Cerebellar cortex (tissue), 1 donor: ENCODE measurements around the gene OCIAD1.
"Not testable (repeated sequence)": the region's sequence is repeated elsewhere in the genome, so short reads cannot be mapped to it uniquely, and the experiment has no call there.

Source experiments
- DNase-seq: peaks from one replicate; pipeline ENCODE4 v3.0.0-alpha.2; 2015; ENCODE audit warnings: low spot score

The OCIAD1 gene, protein sequence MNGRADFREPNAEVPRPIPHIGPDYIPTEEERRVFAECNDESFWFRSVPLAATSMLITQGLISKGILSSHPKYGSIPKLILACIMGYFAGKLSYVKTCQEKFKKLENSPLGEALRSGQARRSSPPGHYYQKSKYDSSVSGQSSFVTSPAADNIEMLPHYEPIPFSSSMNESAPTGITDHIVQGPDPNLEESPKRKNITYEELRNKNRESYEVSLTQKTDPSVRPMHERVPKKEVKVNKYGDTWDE

GRCh38 chr4:48830706-48831531, at the start of gene OCIAD1:
Gene OCIAD1, plus strand, starts transcription at chr4:48831088. Its CDS starts 1,537 bp downstream, at chr4:48832625.
- DNase-seq, result peak; percentile 99

DNA sequence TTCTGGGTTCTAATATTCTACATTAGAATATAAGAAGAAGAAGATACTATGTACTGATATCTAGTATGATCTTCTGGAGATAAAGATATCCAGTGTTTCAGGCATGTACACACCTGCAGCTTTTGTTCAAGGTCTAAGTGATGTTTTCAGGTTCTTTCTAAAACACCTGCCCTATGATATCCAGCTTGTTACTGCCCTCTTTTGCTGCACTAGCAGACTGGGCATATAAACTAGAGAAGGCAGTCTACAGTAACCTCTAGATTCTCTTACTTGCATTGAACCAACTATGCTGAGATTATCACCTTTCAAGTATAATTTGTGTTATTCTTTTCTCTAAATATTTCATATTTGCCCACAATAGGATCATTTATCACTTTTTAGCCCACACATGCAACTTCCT, 48.9 kb upstream of the OCIAD1 start:
- DNase-seq, result no peak

GRCh38 chr4:48785302-48785701, 45.6 kb upstream of the OCIAD1 start:
- no peak for DNase-seq

GRCh38 chr4:48786549-48786948, 44.3 kb upstream of the OCIAD1 start:
- DNase-seq, result no peak

DNA sequence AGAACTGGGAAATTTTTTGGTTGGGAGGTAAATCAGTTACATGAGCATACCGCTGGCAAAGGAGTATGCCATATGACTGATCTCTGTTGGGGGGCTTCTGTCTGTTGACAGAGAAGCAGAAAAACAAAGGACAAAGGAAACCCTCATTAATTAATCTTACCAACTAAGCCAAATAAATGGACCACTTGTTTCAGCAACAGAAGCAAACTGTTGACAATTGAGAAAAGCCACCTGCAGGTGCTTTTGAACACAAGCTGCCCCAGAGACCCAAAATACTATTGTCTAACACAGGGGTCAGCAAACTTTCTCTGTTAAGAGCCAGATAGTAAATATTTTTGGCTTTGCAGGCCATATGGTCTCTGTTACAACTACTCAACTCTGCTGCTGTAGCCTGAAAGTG, 43.8 kb upstream of the OCIAD1 start:
- no peak for DNase-seq

GRCh38 chr4:48790561-48790960, 40.3 kb upstream of the OCIAD1 start:
- no peak for DNase-seq

DNA sequence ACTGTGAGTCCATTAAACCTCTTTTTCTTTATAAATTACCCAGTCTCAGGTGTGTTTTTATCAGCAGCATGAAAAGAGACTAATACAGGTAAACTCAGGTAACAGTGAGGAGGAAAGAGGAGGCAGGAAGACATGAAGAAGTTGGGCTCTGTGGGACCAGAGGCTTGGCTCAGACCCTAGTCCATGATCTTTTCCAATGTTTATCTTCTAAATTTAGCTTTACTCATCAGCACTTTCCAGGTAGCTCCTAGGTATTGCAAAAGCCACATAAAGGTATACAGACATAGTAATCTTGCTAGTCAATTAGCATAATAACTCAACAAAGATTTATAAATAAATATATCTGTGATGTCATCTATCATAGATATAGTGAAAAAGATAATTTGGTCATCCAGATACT, 39.6 kb upstream of the OCIAD1 start:
- no peak for DNase-seq

DNA sequence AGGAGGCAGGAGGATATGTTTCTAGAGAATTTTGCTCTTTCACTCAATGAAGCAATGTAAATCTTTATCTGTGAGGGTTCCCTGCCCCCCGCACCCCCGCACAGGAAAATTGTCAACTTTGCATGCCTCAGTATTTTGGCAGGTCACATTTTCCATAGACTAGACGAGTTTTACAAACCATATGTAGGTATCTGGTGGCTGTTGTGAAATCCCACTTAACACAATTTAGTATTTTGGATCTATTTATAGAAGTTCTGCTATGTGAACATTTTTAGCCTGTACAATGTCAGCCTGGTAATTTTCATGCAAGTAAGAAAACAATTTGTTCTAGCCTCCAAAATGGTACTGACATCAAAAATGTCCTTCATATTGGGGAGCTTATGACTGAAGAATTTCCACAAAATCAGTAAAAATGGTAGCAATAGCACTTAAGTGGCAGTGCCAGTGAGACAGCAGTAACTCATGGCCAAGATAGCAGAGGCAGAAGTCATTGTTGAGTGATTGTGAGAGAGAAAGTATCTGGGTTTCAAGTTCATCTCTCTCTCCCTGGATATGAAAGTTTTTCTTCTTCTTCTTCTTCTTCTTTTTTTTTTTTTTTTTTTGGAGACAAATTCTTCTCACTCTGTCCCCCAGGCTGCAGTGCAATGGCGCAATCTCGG, 38.4 kb upstream of the OCIAD1 start:
- DNase-seq, result no peak

GRCh38 chr4:48795108-48795507, 35.8 kb upstream of the OCIAD1 start:
- no peak for DNase-seq

- no peak for DNase-seq
These were observed 34.5 kb upstream of the OCIAD1 start for GRCh38 chr4:48796191-48796926.

DNA sequence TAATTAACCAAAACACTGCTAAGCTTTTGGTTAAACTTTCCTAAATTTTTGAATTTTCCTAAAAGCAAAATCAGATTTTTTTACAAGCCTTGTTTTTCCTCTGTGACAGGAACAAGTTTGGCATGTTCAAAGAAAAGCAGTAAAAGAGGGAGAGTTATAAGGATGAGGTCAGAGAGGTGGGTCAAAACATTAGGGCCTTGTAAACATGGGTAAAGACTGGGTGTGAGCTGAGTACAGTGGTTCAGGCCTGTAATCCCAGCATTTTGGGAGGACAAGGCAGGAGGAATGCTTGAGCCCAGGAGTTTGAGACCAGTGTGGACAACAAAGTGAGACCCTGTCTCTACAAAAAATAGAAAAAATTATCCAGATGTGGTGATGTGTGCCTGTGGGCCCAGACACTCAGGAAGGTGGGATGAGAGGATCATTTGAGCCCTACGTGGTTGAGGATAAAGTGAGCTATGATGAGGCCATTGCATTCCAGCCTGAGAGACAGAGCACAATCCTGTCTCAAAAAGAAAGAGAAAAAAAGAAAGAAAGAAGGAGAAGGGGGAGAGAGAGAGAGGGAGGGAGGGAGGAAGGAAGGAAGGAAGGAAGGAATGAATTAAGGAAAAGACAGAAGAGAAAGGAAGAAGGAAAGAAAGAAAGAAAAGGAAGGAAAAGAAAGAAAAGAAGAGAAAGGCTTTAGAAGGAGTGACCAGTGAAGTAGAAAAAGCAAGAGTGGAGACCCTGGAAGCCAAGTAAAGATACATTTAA, 33.8 kb upstream of the OCIAD1 start:
- DNase-seq, result no peak

DNA sequence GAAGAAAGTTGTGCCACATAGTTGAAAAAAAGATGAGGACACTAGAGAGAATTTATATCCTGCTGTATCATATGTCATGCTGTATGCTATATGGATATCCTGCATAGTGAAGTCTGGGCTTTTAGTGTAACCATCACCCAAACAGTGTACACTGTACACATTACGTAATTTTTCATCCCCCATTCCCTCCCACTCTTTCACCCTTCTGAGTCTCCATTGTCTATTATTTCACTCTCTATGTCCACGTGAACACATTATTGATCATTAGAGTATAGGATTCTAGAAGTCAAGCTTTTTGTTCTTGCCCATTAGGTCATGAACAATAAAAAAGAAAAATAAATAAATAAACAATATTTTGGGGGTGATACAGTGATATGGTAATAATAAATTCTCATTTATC, 32.8 kb upstream of the OCIAD1 start:
- no peak for DNase-seq

DNA sequence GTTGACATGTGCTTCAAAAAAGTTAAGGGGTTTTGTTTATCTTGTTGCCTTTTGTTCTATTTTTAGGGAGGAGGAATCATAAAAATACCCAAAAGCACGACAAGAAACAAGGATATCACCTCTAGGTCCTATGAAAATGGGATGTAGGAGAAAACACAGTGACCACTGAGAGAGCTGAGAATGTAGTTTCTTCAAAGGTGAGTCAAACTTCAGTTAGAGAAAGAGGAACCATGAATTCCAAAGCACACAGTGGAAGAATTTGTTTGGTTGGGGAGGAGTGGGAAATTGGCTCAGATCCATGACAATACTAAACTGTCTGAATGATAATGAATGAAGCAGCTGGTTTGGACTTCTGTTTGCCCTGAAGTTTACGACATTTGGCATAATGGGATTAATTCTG, 31.7 kb upstream of the OCIAD1 start:
- DNase-seq, result no peak

GRCh38 chr4:48800155-48800554, 30.7 kb upstream of the OCIAD1 start:
- DNase-seq, result not testable (repeated sequence)

DNA sequence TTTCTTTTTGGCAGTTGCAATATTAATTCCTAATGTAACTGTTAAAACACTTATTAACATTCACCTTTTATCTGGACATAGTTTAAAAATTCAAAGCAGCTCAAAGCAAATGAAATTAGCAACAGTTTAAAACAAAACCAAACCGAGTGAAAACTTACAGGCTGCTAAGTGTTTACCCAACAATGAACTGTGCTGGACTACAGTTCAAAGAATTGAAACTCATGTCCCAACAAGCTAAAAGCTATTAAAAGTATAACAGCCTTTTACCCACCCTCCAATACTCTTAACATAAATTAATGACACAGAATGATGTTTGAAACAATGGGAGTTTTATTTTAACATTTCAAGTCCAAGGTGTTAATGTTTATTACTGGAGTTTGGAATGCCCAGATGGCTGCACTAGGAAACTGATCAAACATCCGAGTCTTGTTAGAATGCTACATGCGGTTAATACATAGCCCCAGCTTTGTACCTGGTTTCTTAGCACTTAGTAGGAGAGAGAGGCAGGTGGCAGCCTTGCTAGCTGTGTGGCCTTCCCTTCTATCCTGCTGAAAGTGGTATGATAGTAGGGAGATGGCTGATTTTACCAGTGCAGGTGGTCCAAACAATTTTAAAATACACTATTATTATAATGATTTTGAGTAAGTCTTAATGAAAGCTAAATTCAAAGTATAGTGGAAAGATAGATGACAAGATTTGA, 29.7 kb upstream of the OCIAD1 start:
- DNase-seq, result no peak

DNA sequence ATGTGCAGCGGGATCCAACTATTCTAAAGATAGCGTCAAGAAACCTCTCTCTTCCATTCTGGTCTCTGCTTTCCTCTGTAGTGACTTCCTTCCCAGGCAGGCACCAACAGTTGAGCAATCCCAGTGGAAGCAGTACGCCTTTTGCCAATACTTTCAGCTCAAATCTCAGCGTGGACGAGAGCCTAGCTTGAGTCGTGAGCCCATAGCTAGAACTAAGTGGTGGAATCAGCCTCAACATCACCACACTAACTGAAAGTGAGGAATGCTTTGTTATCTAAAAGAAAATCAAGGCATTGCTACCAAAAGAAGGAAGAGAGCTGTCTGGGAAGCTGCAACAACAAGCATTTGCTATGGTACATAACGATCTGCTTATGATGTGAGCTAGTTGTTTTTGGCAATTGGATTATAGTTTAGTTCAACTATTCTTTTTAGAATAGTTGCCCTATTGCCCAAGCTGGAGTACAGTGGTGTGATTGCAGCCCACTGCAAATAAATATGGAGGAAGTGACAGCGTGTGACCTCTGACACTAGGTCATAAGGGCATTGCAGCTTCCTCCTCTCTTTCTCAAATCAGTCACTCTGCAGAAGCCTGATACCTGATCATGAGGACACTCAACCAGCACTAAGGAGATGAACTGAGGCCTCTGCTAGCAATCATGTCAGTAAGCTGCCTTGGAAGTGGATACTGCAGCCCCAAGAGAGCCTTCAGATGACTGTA, 26.1 kb upstream of the OCIAD1 start:
- DNase-seq, result no peak

DNA sequence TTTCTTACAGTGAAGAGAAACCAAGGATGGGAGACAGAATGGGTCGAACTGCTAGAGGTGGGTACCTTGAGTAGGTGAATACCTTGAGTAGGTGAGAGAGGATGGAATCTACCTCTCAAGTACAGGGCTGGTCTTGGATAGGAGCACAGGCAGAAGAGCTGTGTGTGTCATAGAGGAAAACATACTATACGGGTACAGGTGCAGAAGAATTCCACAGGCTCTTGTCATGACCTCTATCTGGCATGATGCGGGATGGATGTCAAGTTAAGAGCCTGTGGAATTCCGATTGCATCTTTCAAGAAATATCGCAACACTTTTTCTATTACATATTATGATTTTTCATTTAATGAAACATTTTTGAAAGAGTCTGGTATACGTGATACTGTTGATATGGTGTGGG, 18.0 kb upstream of the OCIAD1 start:
- DNase-seq, result no peak

GRCh38 chr4:48813964-48814363, 16.9 kb upstream of the OCIAD1 start:
- no peak for DNase-seq

DNA sequence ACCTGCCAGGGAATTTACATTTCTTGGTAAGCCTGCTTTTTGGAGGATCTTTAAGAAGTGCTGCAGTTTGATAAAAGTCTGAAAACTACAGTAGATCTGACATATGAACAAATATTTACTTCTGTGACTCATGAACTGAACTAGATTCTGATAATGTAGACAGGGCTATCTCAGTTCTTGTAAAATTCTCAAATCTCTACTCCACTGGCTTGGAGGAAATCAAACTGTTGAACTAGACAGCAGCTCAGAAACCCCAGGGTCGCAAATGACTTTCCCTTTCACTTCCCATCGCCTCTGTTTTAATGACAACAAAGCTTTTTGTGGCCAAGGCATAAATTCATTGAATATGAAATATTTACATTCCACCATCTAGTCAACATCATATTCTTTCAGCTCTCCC, 15.4 kb upstream of the OCIAD1 start:
- no peak for DNase-seq

DNA sequence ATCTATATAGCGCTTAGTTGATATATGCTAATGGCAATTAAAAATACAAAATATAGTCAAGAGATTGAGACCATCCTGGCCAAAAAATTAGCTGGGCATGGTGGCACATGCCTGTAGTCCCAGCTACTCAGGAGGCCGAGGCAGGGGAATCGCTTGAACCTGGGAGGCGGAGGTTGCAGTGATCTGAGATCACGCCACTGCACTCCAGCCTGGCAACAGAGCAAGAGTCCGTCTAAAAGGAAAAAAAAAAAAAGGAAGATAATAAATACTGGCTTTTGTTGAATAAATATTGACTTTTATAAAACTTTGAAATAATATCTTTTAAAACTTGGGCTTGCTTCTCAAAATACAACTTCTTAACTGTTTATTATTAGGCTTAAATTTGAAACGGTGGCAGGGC, 14.6 kb upstream of the OCIAD1 start:
- DNase-seq, result not testable (repeated sequence)
